Occipital lobe (tissue), 2 donors: ENCODE measurements around the gene TRIM46. TPM values are rescaled to one million over a fixed set of nuclear protein-coding genes. Genes with fewer than 3 reads are reported as not detected.
A peak's percentile ranks its signal among the peaks of the same experiment; 100 is the strongest.

ENCODE experiments used
- DNase-seq: peaks from one replicate; lab custom pipeline; 2025; lab: John Stamatoyannopoulos, UW
- total RNA-seq: library from RNA; depleted of rRNA; stranded (reverse); fragments of >200 nt; gene quantifications from one replicate; pipeline ENCODE4 v1.2.3, GENCODE V29; 2014

TRIM46 gene, protein sequence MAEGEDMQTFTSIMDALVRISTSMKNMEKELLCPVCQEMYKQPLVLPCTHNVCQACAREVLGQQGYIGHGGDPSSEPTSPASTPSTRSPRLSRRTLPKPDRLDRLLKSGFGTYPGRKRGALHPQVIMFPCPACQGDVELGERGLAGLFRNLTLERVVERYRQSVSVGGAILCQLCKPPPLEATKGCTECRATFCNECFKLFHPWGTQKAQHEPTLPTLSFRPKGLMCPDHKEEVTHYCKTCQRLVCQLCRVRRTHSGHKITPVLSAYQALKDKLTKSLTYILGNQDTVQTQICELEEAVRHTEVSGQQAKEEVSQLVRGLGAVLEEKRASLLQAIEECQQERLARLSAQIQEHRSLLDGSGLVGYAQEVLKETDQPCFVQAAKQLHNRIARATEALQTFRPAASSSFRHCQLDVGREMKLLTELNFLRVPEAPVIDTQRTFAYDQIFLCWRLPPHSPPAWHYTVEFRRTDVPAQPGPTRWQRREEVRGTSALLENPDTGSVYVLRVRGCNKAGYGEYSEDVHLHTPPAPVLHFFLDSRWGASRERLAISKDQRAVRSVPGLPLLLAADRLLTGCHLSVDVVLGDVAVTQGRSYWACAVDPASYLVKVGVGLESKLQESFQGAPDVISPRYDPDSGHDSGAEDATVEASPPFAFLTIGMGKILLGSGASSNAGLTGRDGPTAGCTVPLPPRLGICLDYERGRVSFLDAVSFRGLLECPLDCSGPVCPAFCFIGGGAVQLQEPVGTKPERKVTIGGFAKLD
- total RNA-seq = 21.1 TPM

DNA sequence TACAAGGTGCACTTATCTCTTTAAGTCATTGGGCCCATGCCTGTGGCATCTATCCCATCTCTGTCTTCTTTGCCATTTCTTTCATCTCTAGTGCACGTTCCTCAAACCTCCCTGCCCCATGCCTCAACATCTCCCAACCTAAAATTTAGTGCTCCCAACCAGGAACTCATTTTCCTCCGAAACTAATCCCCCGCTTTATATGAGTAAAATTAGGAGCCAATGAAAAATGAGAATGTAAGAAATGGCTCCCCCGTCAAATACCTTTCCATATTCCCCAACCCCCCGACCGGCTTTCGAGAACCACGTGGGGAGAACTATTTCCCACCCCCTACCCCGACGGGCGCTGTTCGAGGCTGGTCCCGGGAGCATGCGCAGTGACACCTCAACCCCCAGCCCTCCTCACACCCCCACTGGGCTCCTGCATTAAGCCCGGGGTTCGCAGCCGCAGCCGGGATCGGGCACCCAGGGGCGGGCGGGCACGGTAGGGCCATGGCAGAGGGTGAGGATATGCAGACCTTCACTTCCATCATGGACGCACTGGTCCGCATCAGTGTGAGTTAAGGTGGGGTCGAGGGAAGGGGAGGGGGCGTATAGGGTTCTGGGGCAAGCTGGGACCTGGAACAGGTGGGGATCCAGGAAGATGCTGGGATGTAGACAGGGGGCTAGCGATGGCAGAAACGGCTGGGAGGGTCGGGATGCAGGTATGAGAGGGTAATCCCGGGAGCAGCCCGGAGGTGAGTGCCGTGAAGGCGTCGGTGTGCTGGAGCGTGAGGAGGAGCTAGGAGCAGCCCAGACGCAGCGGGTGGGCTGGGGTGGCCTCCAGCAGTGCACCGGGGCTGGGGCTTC lies at the start of gene TRIM46:
Gene TRIM46, plus strand, starts transcription at position 372 of the 846 bp plus-strand sequence. Its CDS starts 118 bp downstream, at position 490.
- peak; percentile 69 for DNase-seq

DNA sequence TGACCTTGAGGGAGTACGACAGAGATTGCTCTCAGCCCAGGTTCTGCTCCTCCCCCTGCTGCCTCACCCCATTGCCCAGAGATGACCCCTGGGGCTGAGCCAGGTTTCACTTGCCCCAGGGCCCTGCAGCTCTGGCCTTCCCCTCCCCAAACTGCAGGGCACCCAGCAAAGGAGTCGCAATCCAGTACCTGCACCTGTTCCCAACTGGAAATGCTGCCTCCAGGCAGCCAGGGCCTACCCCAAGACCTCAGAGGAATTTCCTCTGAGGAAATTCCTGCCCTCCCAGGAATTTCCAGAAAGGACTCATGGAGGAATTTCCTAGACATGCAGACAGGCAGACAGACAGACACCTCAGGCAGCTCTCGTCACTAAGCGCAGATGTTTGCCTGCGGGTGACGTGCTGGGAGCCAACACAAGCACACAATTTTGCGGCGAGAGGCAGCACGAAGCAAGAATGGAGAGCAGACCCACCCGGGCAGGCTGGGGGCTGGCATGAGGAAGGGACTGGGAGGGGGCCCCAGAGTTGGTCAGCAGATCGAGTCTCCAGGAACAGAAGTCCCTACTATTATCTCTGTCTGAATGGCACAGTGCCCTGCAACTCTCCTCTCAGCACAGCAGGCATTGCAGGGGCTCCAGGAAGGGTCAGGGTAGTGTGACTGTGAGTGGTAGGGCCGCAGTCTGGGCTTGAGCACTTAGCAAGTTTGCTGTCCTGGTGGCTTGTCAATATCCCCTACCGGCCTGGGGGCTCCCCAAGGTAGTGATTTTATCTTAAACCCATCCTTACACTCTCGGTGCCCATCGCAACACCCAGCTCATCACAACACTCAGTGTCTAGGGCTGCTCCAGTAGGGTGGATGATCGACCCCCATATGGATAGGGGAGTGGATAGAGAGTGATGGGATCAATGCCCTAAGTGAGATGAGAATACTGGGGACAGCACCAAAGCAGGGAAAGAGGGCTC lies 48.9 kb upstream of the TRIM46 start:
- DNase-seq = no peak

DNA sequence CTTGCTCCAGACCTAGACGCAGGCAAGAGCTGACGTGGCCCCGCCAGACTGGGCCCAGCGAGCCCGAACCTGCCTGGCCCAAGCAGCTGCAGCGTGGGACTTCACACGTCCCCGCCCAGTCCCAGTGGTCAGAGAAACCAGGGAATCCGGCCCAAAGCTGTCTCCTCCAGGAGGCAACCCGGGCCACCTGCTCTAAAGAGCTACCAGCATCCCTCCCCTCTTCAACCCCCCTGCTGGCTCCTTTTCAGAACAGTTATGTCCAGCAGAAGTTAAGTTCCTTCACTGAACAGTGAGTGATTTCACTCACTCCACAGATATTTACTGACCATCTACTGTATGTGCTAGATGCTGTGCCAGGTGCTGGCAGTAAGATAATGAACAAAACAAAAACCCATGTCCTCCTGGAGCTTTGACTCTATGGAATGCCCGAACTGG lies 48.1 kb upstream of the TRIM46 start:
- DNase-seq = no peak

DNA sequence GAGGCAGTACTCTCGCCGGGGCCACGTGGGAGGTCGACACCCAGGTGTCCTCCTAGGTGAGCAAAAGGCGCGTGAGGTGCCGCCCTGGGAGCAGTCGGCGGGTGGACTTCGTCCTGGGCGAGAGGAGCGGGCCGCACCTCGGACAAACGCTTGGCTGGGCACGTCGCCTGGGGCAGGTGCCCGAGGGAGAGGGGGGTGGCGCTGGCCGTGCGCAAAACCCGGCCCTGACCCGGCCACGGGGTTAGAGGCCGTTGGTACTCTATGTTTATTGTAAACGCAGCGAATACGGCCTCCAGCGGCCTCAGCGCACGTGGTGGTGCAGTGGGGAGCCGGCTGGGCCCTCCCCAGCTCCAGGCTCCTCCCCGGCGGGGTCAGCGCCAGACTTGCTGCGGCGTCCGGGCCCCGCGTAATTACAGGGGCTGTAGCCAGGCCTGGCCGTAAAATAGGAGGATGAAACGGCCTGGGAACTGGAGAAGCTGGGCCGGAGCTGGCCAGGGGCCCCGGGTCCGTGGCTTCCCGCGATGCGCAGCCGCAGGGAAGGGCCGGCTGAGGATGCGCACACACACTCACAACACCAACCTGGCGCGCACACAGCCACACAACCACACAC lies 47.6 kb upstream of the TRIM46 start:
- peak; percentile 76 for DNase-seq

DNA sequence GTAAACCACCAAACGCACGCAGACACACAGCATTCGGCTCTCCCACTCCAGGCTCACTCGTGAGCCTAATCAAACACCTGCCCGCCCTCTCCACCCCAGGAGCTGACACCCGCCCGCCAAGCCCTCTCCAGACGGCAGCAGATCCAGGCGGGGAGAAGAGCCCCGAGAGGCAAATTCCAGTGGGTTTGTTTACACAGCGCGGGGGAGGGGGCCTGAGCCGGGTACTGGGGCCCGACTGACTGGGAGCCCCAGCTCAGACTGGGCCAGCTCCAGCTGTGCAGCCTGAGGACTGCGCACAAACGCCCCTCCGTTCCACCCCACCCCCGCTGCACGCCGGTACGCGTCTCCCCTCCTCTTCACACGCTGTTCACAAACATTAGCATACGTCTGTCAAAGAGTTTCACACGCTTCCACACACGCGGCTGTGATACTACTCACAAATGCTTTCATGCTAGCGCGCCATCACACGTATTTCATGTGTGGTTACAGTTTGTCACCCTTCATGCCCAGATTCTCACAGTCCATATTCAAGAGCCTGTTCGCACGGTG lies 47.0 kb upstream of the TRIM46 start:
- DNase-seq = peak; percentile 81

DNA sequence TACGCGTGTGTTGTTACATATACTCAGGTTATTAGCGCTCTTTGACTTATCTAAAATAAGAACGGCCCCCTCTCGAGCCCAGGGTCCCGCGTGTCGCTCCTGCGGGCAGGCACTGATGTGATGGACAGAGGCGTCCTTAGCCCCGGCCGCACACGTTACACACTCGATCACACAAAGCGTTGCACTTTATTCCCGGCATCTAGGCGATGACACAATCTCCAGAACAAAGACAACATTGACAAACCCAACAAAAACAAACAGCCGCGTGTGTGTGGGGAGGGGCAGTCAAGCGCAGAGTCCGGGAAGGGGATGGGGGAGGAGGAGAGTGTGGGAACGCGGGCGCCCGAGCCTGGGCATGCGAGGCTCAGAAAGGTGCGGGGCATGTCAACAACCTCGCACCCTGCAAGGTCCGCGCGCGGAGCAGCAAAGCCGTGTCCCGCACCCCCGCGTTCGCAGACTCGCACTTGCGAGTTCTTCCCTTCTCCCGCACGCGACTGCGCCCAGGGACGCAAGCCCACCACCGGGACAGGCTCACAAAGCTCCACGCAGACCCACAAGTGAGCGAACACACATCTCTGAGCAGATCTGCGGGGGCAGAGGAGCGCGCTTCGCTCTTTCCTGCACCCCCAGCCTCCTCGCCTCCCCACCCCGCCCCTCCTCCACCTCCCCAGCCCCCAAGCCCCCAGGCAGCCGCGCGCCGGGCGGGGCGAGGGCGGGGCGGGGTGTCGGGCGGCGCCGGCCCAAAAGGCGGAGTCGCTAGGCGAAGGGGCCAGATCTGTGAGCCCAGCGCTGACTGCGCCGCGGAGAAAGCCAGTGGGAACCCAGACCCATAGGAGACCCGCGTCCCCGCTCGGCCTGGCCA lies 46.3 kb upstream of the TRIM46 start, which contains the start of gene EFNA1:
Gene EFNA1, plus strand, starts transcription at position 772 of the 862 bp plus-strand sequence. CDS start 102 bp downstream, outside the sequence.
- DNase-seq = peak; percentile 87

DNA sequence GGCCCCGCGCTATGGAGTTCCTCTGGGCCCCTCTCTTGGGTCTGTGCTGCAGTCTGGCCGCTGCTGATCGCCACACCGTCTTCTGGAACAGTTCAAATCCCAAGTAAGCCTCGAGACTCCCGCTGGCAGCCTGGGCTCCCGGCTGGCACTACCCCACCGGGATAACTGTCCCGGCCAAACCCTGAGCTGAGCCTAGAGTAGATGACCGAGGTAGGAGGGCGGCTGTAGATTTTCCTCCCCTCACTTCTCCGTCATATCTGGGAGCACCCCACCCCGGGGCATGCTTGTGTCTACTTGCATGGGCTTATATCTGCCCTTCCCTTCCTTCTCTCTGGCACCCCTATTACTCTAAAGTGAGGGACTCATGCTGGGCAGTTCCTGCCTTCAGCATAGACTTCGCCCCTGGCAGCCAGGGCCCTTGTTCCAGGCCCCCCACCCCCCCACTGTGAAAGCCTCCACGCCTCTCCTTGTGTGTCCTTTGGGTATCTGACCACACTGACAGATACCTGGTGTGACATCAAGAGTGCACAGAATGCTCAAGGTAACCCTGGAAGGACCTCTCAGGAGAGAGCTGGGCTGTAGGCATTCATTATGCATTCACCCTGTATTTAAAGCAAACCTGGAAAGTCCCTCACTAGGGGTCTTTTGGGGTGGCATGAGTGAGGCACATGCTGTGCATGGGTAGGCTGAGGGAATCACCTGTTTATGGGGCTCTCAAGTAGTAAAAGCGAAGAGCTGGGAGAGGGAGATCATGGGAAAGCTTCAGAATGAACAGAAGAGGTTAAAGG lies 45.5 kb upstream of the TRIM46 start:
- DNase-seq = no peak

DNA sequence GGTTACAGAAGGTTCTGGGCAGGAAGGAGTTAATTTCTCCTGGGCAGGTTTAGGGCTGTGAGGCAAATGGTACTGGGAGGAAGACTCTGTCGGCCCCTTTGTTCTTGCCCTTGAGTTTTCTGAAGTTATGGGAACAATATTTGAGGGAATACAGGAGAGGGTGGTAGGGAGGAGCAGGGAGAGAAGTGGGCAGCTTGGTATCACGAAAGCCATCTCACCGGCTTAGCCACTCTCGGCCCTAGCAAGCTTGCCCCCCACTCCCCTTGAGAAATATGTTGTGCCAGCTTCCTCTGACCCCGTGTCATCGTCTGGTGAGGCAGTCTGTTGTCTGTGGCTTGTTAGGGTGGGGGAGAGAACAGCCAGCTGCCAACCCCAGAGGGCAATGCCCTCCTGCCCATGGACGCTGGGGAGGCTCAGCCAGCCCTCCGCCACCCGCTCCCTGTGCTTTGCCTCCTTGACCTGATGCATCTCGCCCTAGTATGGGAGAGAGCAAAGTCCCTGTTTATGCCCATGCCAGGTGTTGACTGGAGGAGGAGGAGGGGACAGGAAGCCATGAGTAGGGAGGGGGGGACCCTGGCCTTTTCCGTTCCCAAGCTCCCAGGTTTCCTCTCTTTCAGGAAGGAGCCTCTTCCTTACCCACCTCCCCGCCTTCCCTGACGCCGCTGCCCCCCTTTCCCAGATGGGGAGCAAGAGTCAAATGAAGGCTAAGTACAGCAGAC lies 44.7 kb upstream of the TRIM46 start:
- peak; percentile 20 for DNase-seq

DNA sequence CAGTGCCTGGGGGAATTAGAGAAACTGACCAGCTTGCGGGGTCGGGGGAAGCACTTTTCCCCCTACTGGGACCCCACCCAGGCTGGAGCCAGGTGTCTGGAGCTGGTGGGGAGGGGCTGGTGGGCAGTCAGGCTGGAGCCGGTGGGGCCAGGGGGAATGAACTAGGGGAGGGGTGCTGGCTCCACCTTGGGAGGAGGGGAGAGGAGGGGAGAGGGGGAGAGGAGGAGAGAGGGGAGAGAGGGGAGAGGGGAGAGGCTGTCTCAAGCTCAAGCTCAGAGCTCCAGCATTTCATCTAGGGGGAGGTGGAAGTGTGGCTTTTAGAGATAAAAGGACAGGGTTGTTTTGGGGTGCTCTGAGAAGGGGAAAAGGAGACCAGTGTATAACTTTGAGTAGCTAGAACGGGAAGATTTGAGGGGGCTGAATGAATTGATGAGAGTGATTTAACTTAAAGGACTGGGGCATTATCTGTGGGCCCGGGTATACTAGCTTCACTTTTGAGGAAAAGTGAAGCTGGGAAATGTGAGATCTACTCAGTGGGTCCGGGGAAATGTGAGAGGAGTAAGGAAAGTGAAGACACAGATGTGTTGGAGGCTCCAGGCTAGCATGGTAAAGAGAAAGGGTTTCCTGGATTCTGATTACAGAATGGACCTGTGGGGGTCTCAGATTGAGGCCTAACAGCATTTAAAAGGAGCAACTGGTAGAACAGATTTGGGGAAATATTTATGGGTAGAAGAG lies 43.2 kb upstream of the TRIM46 start:
- DNase-seq = no peak

DNA sequence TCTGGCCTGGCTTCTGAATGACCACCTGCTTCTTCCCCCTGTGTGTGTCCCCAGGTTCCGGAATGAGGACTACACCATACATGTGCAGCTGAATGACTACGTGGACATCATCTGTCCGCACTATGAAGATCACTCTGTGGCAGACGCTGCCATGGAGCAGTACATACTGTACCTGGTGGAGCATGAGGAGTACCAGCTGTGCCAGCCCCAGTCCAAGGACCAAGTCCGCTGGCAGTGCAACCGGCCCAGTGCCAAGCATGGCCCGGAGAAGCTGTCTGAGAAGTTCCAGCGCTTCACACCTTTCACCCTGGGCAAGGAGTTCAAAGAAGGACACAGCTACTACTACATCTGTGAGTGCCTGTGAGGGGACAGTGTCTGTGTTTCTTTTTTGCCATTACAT lies 42.4 kb upstream of the TRIM46 start:
- no peak for DNase-seq

DNA sequence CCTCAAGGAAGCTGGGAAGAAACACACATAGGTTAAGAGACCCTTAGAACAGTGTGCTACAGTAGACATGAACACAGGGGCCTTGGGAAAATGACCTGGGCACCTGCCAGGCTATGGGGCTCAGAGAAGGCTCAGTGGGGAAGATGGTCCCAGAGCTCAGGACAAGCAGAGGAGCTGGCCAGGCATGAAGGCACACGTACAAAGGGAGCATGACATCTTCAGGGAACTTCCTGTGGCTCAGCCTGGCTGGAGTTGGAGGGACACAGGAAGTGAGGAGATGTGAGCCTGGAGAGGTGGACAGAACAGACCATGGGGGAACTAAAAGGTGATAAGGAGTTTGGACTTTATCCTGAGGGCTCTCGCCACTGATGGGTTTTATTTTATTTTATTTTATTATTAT lies 41.8 kb upstream of the TRIM46 start:
- DNase-seq = no peak

DNA sequence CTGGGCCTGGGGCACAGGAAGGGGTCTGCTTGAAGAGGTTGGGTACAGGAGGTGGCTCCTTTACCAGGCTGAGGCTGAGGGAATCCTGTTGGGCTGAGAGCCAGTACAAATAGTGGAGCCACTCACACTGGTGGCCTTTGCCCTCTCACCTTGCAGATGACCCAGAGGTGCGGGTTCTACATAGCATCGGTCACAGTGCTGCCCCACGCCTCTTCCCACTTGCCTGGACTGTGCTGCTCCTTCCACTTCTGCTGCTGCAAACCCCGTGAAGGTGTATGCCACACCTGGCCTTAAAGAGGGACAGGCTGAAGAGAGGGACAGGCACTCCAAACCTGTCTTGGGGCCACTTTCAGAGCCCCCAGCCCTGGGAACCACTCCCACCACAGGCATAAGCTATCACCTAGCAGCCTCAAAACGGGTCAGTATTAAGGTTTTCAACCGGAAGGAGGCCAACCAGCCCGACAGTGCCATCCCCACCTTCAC lies 39.8 kb upstream of the TRIM46 start:
- DNase-seq = no peak

DNA sequence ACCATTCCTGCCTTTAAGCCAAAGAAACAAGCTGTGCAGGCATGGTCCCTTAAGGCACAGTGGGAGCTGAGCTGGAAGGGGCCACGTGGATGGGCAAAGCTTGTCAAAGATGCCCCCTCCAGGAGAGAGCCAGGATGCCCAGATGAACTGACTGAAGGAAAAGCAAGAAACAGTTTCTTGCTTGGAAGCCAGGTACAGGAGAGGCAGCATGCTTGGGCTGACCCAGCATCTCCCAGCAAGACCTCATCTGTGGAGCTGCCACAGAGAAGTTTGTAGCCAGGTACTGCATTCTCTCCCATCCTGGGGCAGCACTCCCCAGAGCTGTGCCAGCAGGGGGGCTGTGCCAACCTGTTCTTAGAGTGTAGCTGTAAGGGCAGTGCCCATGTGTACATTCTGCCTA lies 39.3 kb upstream of the TRIM46 start:
- no peak for DNase-seq

DNA sequence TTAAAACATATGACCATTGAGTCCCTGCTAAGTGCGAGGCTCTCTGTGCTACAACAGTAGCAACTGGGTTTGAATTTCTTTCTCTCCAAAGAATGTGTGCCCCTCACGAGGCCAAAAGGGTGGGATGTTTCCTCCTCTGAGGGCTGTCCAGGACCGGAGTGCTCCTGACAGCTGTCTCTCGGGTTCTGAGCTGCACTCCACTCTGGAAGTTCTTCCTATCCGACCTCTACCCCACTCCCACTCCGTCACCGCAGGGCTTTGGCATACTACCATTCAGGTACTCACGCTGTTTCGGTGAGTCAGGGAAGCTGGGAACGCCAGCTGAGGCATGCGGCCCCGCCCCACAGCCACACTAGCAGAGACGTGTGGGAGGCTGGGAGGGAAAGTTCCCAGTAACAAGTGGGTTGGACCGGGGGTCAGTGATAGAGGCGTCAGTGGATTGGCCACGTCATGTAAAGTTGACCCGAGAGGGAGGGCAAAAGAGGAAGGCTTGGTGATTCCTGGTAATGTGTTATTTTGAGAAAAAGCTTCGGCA lies 38.7 kb upstream of the TRIM46 start:
- DNase-seq = peak; percentile 62

DNA sequence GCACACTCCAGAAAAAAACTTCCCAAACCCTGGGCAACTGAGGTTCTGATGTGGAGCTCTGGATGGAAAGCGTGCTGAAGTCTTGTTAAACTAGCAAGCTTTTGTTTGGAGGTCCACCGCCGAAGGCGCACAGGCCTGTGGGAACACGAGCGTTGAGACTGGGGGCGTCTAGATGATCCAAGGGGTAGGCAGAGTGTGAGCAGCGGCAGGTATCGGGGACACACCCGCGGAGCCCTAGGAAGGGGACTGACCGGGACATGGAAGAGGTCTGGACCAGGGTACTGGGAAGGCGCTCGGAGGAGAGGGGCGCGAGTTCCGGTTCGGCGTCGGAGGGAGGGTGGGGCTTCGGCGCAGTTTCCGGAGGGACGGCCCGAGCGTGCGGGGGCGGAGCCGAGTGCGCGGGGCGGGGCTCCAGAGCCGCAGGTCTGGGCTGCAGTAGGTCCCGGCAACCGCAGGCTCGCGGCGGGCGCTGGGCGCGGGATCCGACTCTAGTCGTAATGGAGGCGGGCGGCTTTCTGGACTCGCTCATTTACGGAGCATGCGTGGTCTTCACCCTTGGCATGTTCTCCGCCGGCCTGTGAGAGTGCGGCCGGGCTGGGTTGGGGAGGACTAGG lies 38.1 kb upstream of the TRIM46 start, which contains the start of gene SLC50A1:
Gene SLC50A1, plus strand, starts transcription at position 438 of the 614 bp plus-strand sequence. Its CDS starts 60 bp downstream, at position 498.
- peak; percentile 93 for DNase-seq
